GM23338 (cell line): ENCODE measurements around the gene KLHL33. TPM values are rescaled to one million over a fixed set of nuclear protein-coding genes. Genes with fewer than 3 reads are reported as not detected.

Source experiments
- ATAC-seq: fragments of 200-7000 bp; cut with Tn5 transposase; 3 replicates; pipeline ENCODE4 v1.9.1; 2020
- DNase-seq: peaks from one replicate; pipeline ENCODE4 v3.0.0-alpha.2; 2015; ENCODE audit warnings: low spot score
- H2AFZ ChIP-seq: fragments of 200-600 bp; sonication (generic); 2 replicates; pipeline ENCODE4 v1.8.0; 2016; ENCODE audit warnings: antibody characterized with exemption, mild to moderate bottlenecking, moderate library complexity
- H3F3A ChIP-seq: fragments of 200-600 bp; sonication (generic); replicated peaks from 2 replicates; pipeline ENCODE4 v1.8.0; 2017; ENCODE audit warnings: antibody characterized with exemption, mixed run types, low read depth
- H3K27ac ChIP-seq: fragments of 200-600 bp; sonication (generic); 2 replicates; pipeline ENCODE4 v1.6.1; 2016; ENCODE audit warnings: low read depth
- H3K27me3 ChIP-seq: fragments of 200-600 bp; sonication (generic); 2 replicates; pipeline ENCODE4 v1.8.0; 2016; ENCODE audit warnings: mild to moderate bottlenecking, mixed run types, moderate library complexity; ENCODE audit not compliant: insufficient read depth
- H3K36me3 ChIP-seq: fragments of 200-600 bp; sonication (generic); 2 replicates; pipeline ENCODE4 v1.8.0; 2016; ENCODE audit warnings: mild to moderate bottlenecking; ENCODE audit not compliant: insufficient read depth
- H3K4me1 ChIP-seq: fragments of 200-600 bp; sonication (generic); 2 replicates; pipeline ENCODE4 v1.8.0; 2016; ENCODE audit warnings: mild to moderate bottlenecking, moderate library complexity; ENCODE audit not compliant: insufficient read depth
- H3K4me2 ChIP-seq: fragments of 200-600 bp; sonication (generic); 2 replicates; pipeline ENCODE4 v1.7.1; 2017; ENCODE audit warnings: mixed run types
- H3K4me3 ChIP-seq: fragments of 200-600 bp; sonication (generic); 2 replicates; pipeline ENCODE4 v1.6.1; 2016; ENCODE audit warnings: mixed run types
- H3K79me2 ChIP-seq: fragments of 200-600 bp; sonication (generic); replicated peaks from 2 replicates; pipeline ENCODE4 v1.8.0; 2017; ENCODE audit warnings: mild to moderate bottlenecking; ENCODE audit not compliant: insufficient read depth
- H3K9me2 ChIP-seq: fragments of 200-600 bp; sonication (generic); 2 replicates; pipeline ENCODE4 v1.8.0; 2017; ENCODE audit not compliant: insufficient read depth
- H4K20me1 ChIP-seq: fragments of 200-600 bp; sonication (generic); replicated peaks from 2 replicates; pipeline ENCODE4 v1.8.0; 2017; ENCODE audit warnings: mild to moderate bottlenecking; ENCODE audit not compliant: insufficient read depth
- H3K27ac Mint-ChIP-seq: 2 replicates; pipeline ENCODE4 v1.8.0; 2020; ENCODE audit warnings: inconsistent platforms, mild to moderate bottlenecking, moderate library complexity, mixed read lengths
- H3K27me3 Mint-ChIP-seq: 3 replicates; pipeline ENCODE4 v1.8.0; 2022; ENCODE audit warnings: low read depth, mild to moderate bottlenecking, moderate library complexity, mixed read lengths, inconsistent platforms; ENCODE audit not compliant: insufficient read depth, poor library complexity
- H3K36me3 Mint-ChIP-seq: 3 replicates; pipeline ENCODE4 v1.8.0; 2021; ENCODE audit warnings: low read depth, mild to moderate bottlenecking, inconsistent platforms, moderate library complexity, mixed read lengths
- H3K4me1 Mint-ChIP-seq: 3 replicates; pipeline ENCODE4 v1.8.0; 2020; ENCODE audit warnings: mild to moderate bottlenecking, inconsistent platforms, mixed read lengths
- H3K4me3 Mint-ChIP-seq: 3 replicates; pipeline ENCODE4 v1.8.0; 2021; ENCODE audit warnings: moderate library complexity, mild to moderate bottlenecking, inconsistent platforms, mixed read lengths
- H3K9me3 Mint-ChIP-seq: 3 replicates; pipeline ENCODE4 v1.8.0; 2020; ENCODE audit warnings: moderate library complexity, mild to moderate bottlenecking, inconsistent platforms, mixed read lengths
- CREB1 ChIP-seq: fragments of 250-450 bp; sonication (Bioruptor Pico); IDR thresholded peaks from 2 replicates; pipeline ENCODE4 v1.5.0; 2020; ENCODE audit warnings: low read depth, mild to moderate bottlenecking, moderate library complexity
- CTCF ChIP-seq, 2 experiments: fragments of 200-600 bp in 1 of 2; sonication (generic) in 1 of 2; conservative IDR thresholded peaks; 2 replicates each; pipeline versions ENCODE4 v1.5.1 to v1.6.1; 2016 to 2017; ENCODE audit warnings: antibody characterized with exemption in 2 of 2, low read depth in 2 of 2, mild to moderate bottlenecking in 2 of 2, moderate library complexity in 1 of 2
- ETS1 ChIP-seq: IDR thresholded peaks from 2 replicates; pipeline ENCODE4 v1.6.1; 2016; ENCODE audit warnings: antibody characterized with exemption
- EZH2 ChIP-seq: fragments of 200-600 bp; sonication (generic); IDR thresholded peaks from one replicate; pipeline ENCODE4 v1.8.0; 2017; ENCODE audit warnings: antibody characterized with exemption, mild to moderate bottlenecking, low read depth; ENCODE audit not compliant: unreplicated experiment
- EZH2phosphoT487 ChIP-seq: fragments of 200-600 bp; sonication (generic); IDR thresholded peaks from one replicate; pipeline ENCODE4 v1.8.1; 2018; ENCODE audit warnings: antibody characterized with exemption; ENCODE audit not compliant: unreplicated experiment
- JUNB ChIP-seq: IDR thresholded peaks from one replicate; pipeline ENCODE4 v1.6.1; 2016; ENCODE audit warnings: antibody characterized with exemption; ENCODE audit not compliant: unreplicated experiment
- NANOG ChIP-seq: IDR thresholded peaks from 2 replicates; pipeline ENCODE4 v1.6.1; 2016; ENCODE audit warnings: antibody characterized with exemption, borderline replicate concordance
- POLR2AphosphoS5 ChIP-seq: IDR thresholded peaks from 2 replicates; pipeline ENCODE4 v1.6.1; 2016; ENCODE audit warnings: antibody characterized with exemption, low read depth
- STAT1 ChIP-seq: IDR thresholded peaks from one replicate; pipeline ENCODE4 v1.6.1; 2016; ENCODE audit warnings: antibody characterized with exemption; ENCODE audit not compliant: unreplicated experiment
- ZNF114 ChIP-seq: fragments of 250-450 bp; sonication (Bioruptor Pico); IDR thresholded peaks from 2 replicates; pipeline ENCODE4 v1.5.0; 2020; ENCODE audit warnings: mild to moderate bottlenecking, moderate library complexity
- ZNF331 ChIP-seq: fragments of 250-450 bp; sonication (Bioruptor Pico); IDR thresholded peaks from 2 replicates; pipeline ENCODE4 v1.5.0; 2020; ENCODE audit warnings: low read depth, mild to moderate bottlenecking, moderate library complexity
- polyA plus RNA-seq: library from polyadenylated mRNA; unstranded; fragments of >200 nt; fragmentation: Nextera tagmentation; extraction: Ambion mirVana; gene quantifications from 2 replicates; pipeline ENCODE4 v1.2.1, GENCODE V29; 2016
- total RNA-seq: library from RNA; depleted of rRNA; stranded (reverse); fragments of >200 nt; shearing (Covaris generic); gene quantifications from 2 replicates; pipeline ENCODE4 v1.2.3, GENCODE V29; 2014
- TF ChIP-seq, protein P1 (sequence below): IDR thresholded peaks from one replicate; pipeline ENCODE4 v1.6.1; 2018; ENCODE audit warnings: antibody characterized with exemption; ENCODE audit not compliant: unreplicated experiment
- TF ChIP-seq, protein P2 (sequence below): fragments of 250-450 bp; sonication (Bioruptor Pico); IDR thresholded peaks from 2 replicates; pipeline ENCODE4 v1.5.0; 2020; ENCODE audit warnings: mild to moderate bottlenecking, moderate library complexity

The KLHL33 gene
- total and polyA plus RNA-seq, 2 experiments from 2014 or later, result 0.15 to 0.35 TPM

- peaks cover 4% of the 10 kb centered on the region; the same call in 1 of the 2 replicates for H3K36me3 ChIP-seq
These were observed 54.6 kb downstream of the KLHL33 start for GRCh38 chr14:20381341-20381740.

More at GRCh38 chr14:20381341-20381740, 54.6 kb downstream of the KLHL33 start:
- Histone ChIP-seq H3K4me2 (no peak overlapping the region), H3K27me3 (no peaks in the 10 kb centered on the region), H3K9me2 (no peaks in the 10 kb centered on the region), H3K79me2 (no peaks in the 10 kb centered on the region), H3F3A (no peaks in the 10 kb centered on the region), H2AFZ (no peak overlapping the region), H3K4me1 (no peaks in the 10 kb centered on the region), H4K20me1 (no peaks in the 10 kb centered on the region), H3K4me3 (no peak overlapping the region), H3K27ac (no peak overlapping the region)
- DNase-seq (no peak), ATAC-seq (no peak)
- H3K4me3 Mint-ChIP-seq, result no peak overlapping the region
- H3K4me1 Mint-ChIP-seq, result no peaks in the 10 kb centered on the region
- no peaks in the 10 kb centered on the region; the same call in 2 of the 3 replicates for H3K9me3 Mint-ChIP-seq
- H3K27me3 Mint-ChIP-seq, result peaks cover 9% of the 10 kb centered on the region
- TF ChIP-seq ZNF331 (CRISPR knock-in tag) (no peak), EZH2phosphoT487 (no peak), STAT1 (no peak), NANOG (no peak), CTCF (conservative IDR thresholded peaks at IDR 0.05; ENCODE audit: low read depth in 2 of 2) (no peak), JUNB (no peak), EZH2 (no peak), CREB1 (CRISPR knock-in tag) (no peak), ZNF114 (CRISPR knock-in tag) (no peak), ETS1 (no peak), POLR2AphosphoS5 (no peak)
- TF ChIP-seq, protein P1, sequence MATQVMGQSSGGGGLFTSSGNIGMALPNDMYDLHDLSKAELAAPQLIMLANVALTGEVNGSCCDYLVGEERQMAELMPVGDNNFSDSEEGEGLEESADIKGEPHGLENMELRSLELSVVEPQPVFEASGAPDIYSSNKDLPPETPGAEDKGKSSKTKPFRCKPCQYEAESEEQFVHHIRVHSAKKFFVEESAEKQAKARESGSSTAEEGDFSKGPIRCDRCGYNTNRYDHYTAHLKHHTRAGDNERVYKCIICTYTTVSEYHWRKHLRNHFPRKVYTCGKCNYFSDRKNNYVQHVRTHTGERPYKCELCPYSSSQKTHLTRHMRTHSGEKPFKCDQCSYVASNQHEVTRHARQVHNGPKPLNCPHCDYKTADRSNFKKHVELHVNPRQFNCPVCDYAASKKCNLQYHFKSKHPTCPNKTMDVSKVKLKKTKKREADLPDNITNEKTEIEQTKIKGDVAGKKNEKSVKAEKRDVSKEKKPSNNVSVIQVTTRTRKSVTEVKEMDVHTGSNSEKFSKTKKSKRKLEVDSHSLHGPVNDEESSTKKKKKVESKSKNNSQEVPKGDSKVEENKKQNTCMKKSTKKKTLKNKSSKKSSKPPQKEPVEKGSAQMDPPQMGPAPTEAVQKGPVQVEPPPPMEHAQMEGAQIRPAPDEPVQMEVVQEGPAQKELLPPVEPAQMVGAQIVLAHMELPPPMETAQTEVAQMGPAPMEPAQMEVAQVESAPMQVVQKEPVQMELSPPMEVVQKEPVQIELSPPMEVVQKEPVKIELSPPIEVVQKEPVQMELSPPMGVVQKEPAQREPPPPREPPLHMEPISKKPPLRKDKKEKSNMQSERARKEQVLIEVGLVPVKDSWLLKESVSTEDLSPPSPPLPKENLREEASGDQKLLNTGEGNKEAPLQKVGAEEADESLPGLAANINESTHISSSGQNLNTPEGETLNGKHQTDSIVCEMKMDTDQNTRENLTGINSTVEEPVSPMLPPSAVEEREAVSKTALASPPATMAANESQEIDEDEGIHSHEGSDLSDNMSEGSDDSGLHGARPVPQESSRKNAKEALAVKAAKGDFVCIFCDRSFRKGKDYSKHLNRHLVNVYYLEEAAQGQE, result no peak
- TF ChIP-seq, protein P2, sequence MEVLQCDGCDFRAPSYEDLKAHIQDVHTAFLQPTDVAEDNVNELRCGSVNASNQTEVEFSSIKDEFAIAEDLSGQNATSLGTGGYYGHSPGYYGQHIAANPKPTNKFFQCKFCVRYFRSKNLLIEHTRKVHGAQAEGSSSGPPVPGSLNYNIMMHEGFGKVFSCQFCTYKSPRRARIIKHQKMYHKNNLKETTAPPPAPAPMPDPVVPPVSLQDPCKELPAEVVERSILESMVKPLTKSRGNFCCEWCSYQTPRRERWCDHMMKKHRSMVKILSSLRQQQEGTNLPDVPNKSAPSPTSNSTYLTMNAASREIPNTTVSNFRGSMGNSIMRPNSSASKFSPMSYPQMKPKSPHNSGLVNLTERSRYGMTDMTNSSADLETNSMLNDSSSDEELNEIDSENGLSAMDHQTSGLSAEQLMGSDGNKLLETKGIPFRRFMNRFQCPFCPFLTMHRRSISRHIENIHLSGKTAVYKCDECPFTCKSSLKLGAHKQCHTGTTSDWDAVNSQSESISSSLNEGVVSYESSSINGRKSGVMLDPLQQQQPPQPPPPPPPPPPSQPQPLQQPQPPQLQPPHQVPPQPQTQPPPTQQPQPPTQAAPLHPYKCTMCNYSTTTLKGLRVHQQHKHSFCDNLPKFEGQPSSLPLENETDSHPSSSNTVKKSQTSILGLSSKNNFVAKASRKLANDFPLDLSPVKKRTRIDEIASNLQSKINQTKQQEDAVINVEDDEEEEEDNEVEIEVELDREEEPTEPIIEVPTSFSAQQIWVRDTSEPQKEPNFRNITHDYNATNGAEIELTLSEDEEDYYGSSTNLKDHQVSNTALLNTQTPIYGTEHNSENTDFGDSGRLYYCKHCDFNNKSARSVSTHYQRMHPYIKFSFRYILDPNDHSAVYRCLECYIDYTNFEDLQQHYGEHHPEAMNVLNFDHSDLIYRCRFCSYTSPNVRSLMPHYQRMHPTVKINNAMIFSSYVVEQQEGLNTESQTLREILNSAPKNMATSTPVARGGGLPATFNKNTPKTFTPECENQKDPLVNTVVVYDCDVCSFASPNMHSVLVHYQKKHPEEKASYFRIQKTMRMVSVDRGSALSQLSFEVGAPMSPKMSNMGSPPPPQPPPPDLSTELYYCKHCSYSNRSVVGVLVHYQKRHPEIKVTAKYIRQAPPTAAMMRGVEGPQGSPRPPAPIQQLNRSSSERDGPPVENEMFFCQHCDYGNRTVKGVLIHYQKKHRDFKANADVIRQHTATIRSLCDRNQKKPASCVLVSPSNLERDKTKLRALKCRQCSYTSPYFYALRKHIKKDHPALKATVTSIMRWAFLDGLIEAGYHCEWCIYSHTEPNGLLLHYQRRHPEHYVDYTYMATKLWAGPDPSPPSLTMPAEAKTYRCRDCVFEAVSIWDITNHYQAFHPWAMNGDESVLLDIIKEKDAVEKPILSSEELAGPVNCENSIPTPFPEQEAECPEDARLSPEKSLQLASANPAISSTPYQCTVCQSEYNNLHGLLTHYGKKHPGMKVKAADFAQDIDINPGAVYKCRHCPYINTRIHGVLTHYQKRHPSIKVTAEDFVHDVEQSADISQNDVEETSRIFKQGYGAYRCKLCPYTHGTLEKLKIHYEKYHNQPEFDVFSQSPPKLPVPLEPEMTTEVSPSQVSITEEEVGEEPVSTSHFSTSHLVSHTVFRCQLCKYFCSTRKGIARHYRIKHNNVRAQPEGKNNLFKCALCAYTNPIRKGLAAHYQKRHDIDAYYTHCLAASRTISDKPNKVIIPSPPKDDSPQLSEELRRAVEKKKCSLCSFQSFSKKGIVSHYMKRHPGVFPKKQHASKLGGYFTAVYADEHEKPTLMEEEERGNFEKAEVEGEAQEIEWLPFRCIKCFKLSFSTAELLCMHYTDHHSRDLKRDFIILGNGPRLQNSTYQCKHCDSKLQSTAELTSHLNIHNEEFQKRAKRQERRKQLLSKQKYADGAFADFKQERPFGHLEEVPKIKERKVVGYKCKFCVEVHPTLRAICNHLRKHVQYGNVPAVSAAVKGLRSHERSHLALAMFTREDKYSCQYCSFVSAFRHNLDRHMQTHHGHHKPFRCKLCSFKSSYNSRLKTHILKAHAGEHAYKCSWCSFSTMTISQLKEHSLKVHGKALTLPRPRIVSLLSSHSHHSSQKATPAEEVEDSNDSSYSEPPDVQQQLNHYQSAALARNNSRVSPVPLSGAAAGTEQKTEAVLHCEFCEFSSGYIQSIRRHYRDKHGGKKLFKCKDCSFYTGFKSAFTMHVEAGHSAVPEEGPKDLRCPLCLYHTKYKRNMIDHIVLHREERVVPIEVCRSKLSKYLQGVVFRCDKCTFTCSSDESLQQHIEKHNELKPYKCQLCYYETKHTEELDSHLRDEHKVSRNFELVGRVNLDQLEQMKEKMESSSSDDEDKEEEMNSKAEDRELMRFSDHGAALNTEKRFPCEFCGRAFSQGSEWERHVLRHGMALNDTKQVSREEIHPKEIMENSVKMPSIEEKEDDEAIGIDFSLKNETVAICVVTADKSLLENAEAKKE, result no peak
- no peak overlapping the region for H3K27ac Mint-ChIP-seq
- H3K36me3 Mint-ChIP-seq, result peaks cover 44% of the 10 kb centered on the region
